NCI-H1105 (cell line): ENCODE measurements around the gene TARP.
"Not testable (repeated sequence)": the region's sequence is repeated elsewhere in the genome, so short reads cannot be mapped to it uniquely, and the experiment has no call there.

Experiments
- DNase-seq: peaks from one replicate; lab custom pipeline; 2025; lab: John Stamatoyannopoulos, UW

Gene TARP

DNA sequence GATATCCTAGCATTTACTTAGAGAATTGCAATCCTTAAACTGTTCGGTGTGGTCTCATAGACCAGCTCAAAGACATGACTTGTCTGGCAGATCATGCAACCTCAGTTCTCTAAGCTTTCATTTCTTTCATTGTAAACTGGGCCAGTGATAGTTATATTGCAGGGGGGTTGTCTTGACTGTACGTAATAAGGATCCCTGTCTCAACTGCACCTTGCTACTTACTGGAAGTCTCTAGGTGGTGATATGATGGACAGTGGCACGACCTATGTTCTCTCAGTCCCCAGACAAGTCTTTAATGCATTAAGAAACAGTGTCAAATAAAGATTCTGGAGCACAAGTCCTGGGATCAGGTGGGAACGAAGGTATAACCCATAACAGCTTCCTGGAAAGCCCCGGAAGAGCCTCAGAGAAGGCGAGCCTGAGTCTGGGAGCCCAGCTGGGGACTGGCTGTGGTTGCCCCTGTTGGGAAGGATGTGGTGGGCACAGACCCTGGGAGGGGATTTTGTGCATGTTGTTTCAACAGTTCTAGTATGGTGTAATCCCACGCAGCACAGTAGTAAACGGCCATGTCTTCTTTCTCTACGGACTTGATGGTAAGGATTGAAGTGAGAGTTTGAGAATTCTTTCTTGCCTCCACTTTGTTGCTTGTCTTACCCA is 26.0 kb upstream of the TARP start:
- no peak for DNase-seq

DNA sequence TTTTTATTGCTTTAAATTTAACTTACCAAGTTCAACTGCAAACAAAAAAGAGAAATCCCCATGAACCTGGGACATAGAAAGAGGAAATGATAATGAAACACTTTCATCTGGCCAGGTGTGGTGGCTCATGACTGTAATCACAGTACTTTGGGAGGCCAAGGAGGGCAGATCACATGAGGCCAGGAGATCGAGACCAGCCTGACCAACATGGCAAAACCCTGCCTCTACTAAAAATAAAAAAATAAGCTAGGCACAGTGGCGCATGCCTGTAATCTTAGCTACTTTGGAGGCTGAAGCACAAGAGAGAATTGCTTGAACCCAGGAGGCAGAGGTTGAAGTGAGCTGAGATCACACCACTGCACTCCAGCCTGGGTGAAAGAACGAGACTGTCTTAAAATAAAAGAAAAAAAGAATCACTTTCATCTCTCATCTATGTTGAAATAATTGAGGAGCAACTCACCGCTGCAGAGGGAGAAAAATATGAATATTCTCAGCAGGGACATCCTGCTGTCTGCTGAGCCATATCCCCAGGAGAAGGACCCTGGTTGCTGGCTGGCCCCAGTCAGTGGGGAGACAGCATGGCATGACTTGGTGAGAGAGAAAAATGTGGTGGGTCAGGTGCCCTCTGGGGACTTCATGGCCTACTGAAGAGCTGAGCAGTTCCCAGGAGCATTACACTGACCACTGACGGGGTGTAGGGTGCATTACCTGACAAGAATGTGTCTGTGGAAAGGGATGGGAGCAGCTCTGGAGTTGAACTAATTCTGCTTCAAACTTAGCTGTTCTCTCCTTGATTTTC is 22.8 kb upstream of the TARP start:
- DNase-seq, result no peak

DNA sequence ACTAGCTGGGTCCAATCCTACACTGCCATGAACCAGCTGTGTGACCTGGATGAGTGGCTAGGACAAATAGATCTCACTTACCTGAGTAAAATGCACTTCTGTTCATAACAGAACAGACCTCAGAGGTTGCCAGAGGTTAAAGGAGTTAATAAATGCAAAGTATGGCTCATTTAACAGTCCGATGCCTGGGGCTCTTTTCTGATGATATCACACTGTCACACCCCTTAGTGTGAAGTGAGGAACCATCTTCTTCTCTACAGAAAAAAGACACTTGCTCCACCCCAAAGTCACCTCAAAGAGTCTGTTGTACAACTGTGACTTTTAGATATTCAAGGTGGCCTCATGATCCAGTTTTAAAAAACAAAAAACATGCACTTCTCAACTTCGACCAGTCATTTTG is 21.5 kb upstream of the TARP start:
- no peak for DNase-seq

DNA sequence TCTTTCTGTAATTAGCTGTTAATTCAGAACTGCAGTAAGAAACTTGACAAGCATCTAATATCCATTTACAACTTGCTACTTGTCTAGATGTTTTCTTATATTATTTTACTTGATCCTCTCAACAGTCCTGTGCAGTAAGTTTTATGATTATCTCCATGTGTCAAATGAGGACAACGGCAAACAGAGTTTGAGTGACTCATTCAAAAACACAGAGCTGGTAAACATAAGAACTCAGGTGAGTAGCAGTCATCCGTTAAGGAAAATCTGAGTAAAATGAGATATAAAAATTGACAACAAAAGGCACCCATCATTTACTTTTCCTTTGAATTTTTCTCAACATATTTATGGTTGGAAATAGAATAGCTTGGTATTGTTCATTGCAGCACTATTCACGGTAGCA is 19.0 kb upstream of the TARP start:
- no peak for DNase-seq

DNA sequence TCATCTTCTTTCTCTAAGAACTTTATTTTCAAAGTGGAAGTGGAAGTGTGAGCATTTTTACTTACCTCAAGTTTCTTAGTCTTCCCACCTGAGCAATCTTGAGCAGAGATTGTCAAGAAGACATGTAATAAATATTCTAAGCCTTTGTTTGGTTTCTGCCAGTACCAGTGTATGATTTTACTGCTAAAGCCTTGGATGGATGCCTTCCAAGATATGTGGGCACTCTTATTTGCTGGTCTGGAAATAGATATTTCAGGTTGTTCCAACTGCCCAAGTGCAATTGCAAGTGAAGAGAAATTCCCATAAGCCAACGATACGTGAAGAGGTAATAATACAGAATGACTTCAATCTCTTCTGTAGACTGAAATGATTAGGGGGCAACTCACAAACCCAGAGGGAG is 18.2 kb upstream of the TARP start:
- no peak for DNase-seq

DNA sequence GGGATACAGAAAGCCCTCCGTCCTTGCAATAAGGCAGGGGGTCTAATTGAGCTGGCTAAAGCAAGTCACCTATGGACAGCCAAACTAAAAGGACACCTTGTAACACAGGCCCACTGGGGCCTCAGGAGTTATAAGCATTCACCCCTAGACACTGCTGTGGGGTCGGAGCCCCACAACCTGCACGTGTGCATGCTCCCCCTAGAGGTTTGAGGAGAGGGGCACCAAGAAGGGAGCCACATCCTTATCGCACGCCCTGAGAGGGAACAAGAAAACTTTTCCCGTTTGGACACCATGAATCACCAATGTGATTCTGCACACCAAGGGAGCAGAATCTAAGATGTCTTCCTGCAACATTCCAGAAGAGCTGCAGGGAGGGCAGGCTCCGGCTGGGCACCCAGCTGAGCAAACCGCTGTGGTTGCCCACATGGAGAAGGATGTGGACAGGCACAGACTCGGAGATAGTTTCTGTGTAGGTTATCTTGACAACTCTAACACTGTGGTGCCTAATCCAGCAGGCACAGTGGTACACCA is 17.7 kb upstream of the TARP start:
- DNase-seq, result no peak

DNA sequence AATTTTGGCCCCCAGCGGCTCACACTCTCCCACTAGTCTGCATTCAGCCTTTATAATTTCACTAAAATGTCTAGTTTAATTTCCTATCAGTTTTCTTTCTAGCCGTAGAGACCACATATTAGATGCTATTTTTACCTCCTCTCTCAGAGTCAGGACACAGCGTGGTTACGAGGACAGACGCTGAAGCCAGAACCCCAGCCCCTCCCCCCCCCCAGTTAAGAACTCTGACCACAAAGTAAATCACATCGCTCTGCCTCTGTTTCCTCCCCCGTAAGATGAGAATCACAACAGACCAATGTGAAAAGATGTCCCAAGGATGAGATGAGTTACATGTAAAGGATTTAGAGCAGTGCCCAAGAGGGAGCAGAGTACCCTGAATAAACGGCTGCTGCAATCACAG is 11.1 kb upstream of the TARP start:
- no peak for DNase-seq

DNA sequence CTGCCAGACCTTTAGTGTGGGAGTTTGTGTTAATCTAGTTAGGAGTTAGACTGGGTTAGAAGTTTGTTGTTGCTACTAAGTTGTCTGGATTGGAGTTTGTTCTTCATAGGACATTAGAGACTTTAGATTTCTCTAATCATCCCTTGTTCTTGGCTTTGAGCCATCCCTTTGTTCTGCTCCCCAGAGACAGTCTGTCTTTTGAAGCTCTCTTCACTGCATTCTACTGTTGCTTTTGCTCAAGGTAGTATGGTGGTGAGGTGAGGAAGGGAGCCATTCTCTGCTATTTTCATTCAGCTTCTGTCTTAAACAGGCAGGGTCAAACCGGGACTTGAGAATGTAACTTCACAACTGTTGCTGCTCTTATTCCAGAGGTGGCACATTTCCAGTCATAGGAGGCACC is 10.4 kb upstream of the TARP start:
- DNase-seq, result no peak

DNA sequence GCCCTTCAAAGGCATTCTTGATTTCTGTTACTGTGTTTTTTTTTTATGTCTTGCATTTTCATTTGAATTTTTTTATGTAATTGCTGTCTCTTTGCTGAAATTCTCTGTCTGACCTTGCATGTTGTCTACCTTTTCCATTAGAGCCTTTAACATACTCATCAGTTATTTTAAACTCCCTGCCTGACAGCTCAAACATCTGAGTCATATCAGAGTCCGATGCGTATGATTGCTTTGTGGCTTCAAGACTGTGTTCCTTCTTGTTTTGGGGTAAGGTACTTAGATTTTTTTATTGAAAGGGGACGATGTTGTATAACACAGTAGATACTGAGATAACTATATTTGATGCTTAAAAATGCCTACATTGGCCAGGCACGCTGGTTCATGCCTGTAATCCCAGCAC is 9.7 kb upstream of the TARP start:
- no peak for DNase-seq

DNA sequence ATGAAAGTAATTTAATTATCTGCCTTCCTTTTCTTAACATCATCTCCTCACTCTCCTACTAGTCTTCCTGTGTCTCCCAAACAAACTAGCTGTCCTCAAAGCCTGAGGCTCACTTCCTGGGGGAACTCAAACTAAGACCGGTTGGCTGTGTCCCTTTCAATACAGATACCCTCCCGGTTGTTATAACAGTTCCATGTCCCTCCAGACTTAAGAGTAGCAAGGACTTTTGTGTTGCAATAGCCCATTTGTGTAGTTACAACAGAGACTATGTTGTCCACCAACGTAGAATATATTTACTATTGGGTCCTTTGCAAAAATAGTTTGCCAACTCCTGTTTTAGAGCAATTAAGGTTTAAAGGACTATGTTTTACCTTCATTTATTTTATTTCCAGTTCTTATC is 8.6 kb upstream of the TARP start:
- DNase-seq, result no peak

DNA sequence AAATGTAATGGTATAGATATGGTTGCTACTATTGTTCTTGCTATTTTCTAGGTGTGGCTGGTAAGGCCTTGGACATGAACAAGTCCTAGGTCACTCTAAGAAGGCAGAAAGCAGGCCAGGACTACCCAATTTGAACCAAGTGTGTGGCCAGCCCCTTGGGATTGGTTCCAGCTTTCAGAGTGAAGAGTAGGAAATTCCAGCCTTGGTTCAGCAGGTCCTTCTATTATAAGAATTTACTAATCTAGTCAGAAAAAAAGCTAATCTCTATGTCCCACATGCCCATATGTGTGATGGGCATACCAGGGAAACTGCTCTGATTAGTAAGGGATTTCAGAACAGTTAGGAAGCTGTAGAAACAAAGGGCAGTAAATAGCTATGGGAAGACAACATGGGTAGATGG is 7.8 kb upstream of the TARP start:
- no peak for DNase-seq

DNA sequence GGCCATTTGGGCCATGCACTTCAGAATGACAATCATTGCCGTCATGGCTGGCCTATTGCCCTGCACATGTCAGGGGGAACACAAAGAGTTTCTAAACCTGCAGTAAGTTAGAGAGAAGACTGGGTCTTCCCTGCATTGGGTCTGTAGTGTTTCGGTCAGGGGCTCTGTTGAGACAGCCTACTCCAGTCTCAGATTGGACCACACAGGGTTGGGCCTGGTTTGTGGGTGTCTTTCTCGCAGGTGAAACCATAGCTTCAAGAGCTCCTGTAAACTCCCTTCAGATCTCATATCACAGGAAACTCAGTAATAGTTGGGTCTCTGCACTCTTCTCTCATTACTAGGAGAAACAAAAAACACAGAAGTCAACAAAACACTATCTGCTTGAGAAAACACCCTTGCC is 7.3 kb upstream of the TARP start:
- no peak for DNase-seq

DNA sequence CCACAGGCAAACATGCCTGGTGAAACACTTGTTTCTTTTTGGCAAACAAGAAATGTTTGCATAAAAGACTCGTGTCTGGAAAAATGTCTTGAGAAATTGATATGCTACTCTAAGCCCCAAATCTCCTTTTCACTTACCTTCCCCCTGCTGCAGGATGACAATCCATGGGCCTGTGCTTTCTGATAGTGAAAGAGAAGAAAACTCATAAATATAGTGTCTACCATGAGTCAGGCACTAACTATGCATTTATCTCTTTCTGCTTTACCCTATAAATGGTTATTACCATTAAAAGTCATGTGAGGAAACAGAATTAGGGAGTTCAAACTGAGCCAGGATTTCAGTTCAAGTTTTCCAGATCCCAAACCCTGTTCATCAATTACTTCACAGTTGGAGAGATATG is 6.6 kb upstream of the TARP start:
- no peak for DNase-seq

DNA sequence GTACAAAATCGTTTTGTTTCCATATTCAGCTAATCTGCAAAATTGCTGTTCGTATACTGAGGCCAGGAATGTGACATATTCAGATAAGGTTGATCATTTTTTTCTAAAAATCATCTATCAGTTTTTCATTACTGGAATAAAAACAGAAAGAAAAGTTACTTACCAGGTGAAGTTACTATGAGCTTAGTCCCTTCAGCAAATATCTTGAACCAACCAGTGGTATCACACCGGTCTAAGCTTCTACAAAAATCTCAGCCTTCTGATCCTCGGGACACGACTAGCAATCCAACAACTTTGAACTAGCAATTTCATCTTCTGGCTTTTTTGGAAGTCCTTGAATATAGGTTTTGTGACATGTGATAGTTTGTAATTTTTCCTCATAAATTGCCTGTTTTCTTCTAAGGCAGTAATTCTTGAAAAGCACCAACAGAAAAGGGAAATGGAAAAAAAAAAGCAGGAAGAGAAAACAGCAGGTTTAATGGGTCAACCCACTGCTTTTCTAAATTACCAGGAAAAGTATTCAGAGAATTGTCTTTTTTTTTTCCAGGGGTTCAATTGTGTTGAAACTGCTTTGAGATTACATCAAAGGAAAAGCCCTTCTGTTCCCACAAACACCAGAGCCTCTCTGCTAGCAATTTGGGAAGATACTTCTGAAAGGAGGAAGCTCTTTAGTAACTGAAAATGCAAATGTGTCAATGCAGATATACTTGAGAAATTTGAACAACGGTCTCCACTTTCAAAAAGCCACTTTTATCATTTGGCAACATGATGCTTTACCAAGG is 2.9 kb upstream of the TARP start:
- no peak for DNase-seq

DNA sequence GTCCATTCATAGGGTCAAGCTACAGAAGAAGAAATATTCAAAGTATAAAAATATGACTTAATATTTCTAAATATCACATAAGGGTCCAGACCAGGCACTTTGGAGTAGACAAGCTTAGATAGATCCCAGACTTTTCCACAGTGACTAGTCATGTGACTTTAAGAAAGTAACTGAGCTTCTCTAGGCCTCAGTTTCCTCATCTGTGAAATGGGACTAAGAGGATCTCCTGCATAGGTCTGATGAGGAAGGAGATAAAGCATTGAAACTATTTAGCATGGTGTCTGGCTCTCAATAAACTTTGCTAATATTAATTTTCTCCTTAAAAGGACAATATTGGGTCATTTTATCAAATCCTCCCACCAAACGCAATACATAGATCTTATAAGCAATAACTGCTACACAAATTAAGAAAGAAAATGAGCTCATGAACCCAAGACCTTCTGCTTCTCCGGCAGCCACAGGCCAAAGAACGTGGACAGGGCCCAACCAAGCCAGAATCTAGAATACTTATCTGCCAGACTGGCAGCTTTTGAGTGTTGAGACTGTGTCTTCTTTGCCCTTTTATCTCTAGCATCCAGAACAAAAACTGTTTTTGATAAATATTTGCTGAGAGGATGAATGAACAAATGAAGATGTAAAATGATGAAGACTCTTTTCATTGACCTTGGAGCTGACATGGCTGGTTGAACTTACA is 1.6 kb upstream of the TARP start:
- DNase-seq, result no peak

DNA sequence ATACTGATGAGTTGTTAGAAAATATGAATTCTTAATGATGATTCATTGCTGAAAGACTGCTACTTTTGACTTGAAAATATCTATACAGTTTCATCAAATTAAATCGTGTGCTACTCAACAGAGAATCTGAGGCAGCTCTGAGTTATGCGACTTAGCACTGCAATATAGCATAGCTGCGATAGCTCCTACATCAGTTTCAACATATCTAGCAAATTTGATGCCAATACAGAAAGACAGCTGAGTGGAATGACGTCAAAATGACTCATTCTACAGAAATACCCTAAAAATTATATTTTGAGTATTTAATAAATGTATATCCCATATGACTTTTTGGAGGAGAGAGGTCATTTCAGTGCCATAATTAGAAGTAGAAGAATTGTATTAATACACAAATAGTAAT is 1.1 kb upstream of the TARP start:
- no peak for DNase-seq

DNA sequence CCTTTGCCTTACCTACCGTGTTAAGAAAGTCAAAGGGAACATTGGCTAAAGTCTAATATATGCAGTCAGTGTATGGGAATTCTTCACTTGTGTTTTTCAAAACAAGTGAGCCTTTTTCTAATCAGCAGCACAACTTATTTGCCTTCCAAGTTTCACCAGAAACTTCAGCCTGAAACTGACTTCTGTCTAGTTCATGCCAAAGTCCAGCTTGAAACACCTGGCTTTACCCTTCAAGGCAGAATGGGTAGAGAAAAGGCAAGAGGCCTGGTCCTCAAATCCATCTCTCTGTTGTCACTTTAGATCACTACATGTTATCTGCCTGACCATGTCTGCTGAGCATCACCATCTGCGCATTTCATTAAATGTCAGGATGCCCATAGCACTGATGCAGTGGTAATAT is 3.0 kb downstream of the TARP start:
- not testable (repeated sequence) for DNase-seq

DNA sequence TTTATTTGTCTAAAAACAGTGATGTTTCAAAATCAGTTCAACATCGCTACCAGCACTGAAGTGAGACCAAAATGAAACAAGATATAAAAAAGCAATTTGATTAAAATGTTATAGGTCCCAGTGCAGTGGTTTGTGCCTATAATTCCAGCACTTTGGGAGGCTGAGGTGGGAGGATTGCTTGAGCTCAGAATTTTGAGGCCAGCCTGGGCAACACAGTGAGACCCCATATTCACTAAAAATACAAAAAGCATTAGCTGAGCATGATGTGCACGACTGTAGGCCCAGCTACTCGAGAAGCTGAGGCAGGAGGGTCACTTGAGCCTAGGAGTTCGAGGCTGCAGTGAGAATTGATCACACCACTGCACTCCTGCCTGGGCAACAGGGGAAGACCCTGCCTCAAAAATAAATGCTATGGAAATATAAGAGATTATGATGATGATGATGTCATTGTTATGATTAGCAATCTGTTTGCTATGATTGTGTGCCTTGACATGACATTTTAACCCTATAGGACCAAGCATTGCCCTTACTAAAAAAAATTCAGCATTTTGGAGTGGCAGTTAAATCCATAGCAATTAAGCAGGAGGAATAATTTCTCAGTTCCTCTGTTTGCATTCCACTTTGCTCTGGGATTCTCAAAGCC is 3.6 kb downstream of the TARP start:
- DNase-seq, result not testable (repeated sequence)

DNA sequence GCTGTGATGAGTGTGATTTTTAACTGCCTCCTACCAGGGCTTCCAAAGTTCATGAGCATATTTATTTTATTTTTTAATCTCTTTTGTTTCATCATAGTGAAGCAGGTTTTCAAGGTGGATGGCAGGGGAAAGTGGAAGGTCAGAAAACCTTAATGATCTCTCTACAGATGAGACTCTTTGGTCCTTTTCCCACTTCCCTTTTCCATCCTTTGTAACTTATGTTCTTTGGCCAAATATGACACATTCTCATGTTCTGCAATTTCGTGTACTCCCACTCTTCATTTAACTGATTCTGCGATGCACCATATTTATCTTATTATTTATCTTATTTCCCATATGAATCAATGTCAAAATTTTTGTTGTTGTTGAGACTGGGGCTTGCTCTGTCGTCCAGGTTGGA is 7.5 kb downstream of the TARP start:
- not testable (repeated sequence) for DNase-seq

DNA sequence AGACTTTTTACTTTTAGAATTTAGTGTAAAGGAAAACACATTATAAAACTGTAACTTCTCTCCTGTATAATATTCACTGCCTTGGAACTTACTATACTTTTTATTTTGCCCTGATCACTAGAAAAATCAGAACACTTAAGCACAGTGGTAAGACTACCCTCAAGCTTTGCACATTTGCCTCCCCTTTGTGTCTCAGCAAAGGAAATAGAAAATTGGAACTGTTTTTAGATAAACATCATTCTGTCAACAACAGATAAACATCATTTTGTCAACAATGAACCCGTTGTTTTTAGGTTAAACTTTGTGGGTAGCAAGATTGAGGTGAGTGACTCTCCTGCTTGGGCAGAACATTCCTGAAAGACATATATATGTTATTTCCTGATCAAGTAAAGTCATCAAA is 8.8 kb downstream of the TARP start:
- not testable (repeated sequence) for DNase-seq

DNA sequence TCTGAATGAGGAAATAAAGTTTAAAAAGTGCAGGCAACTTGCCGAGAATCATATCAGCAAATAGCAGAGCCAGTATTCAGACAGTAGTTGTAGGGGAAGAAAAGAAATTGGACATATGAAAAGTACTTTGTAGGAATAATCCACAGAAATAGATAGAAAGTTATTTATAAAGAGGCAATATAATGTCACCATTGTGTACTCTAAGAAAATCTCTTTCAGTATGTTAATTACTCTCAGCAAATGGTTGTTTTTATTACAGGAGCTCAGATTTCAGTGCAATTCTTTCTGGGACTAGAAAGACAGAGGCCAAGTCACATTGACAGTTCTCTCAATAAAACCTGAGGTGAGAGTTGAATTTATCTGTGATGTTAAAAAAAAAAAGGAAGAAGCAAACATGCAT is 10.2 kb downstream of the TARP start:
- not testable (repeated sequence) for DNase-seq

DNA sequence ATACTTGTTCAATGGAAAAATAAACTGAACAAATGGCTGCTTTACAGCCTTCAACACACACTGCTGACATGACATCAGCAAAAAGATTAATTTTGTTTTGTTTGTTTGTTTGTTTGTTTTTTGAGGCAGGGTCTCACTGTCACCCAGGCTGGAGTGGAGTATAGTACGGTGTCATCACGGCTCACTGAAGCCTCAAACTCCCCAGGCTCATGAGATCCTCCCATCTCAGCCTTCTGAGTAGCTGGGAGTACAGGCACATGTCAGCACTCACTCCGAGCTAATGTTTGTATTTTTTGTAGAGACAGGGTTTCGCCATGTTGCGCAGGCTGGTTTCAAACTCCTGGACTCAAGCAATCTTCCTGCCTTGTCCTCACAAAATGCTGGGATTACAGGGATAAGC is 10.9 kb downstream of the TARP start:
- no peak for DNase-seq
